ENCODE data around the gene ALB.

- TF ChIP-seq EZH2 (IDR thresholded peaks at IDR 0.05) (no peak), POLR2AphosphoS5 (IDR thresholded peaks at IDR 0.05; ENCODE audit: borderline replicate concordance, low read depth, low read length) (no peak), FOXP2 (optimal IDR thresholded peaks at IDR 0.05; ENCODE audit: control extremely low read depth, extremely low read length, insufficient read depth) (no peak)
Observed at GRCh38 chr4:73411731-73412414, 7.8 kb downstream of the ALB start.

Measured in SK-N-MC (cell line).